ENCODE measurements around the gene RUFY2. TPM values are rescaled to one million over a fixed set of nuclear protein-coding genes. Genes with fewer than 3 reads are reported as not detected.

Gene RUFY2
- total and polyA plus RNA-seq, 2 donors (not counting 3 experiments of a cell fraction or from before 2014, with no cell fraction given), result 5.7 to 24.2 TPM

GRCh38 chr10:68397005-68397404 is 10.1 kb downstream of the RUFY2 start:
- dilution Hi-C loops (cut with MboI; ENCODE audit: extremely low pct_ligation_motif_present, low sequenced_read_pairs) (no loop called here), intact Hi-C loops (cut with micrococcal nuclease) (no loop called here)
- Histone ChIP-seq H3K9me1 (replicated peaks; ENCODE audit: control insufficient read depth, extremely low read depth, insufficient read depth, low read length) (no peaks in the 10 kb centered on the region), H3K36me3 (ENCODE audit: control insufficient read depth in 2 of 2, extremely low read depth in 1 of 2, insufficient read depth in 2 of 2, low read length in 2 of 2) (peaks cover 2 to 3% of the 10 kb centered on the region in 2 experiments), H4K20me1 (replicated peaks; ENCODE audit: control insufficient read depth, extremely low read depth, insufficient read depth, low read length) (no peaks in the 10 kb centered on the region), H3K79me2 (ENCODE audit: control insufficient read depth, insufficient read depth, low read length) (peaks cover 4% of the 10 kb centered on the region), H3K4me2 (ENCODE audit: insufficient read depth, low read length) (no peak overlapping the region), H3K4me3 (replicated peaks in 1 of 3; ENCODE audit: insufficient read depth in 1 of 3, low read depth in 1 of 3, low read length in 3 of 3) (no peak overlapping the region), H3K9ac (replicated peaks; ENCODE audit: extremely low read depth, insufficient read depth, low read length) (no peak overlapping the region), H3K27ac (ENCODE audit: insufficient read depth, low read depth, low read length) (no peak overlapping the region), H3K9me3 (replicated peaks; ENCODE audit: control insufficient read depth, insufficient read depth, low read length) (no peaks in the 10 kb centered on the region), H3K27me3 (ENCODE audit: control insufficient read depth in 2 of 2, insufficient read depth in 2 of 2, low read length in 2 of 2) (no peaks in the 10 kb centered on the region), H2AFZ (ENCODE audit: low read depth, low read length) (no peak overlapping the region), H3K4me1 (ENCODE audit: control insufficient read depth, extremely low read depth, insufficient read depth, low read length) (no peaks in the 10 kb centered on the region)
- FAIRE-seq (no peak), DNase-seq (ENCODE audit: low read depth, low spot score) (no peak)
- ChIA-PET CTCF (interaction anchor here (2.6 kb wide), 1 partner anchor 10 kb away, joined by 9 read pairs; the partner anchor contains the start of gene RUFY2), POLR2A (no interaction called here)
- no TSS peak for BruUV-seq (replicated peaks)
- TF ChIP-seq POLR2AphosphoS5 (IDR thresholded peaks at IDR 0.05; ENCODE audit: insufficient read depth, low read depth, low read length) (no peak), JUN (IDR thresholded peaks at IDR 0.05; ENCODE audit: borderline replicate concordance, insufficient read depth, insufficient read length, low read depth) (no peak), POLR2A (IDR thresholded peaks at IDR 0.05; ENCODE audit: low read depth, low read length) (no peak), MYC (IDR thresholded peaks at IDR 0.05; ENCODE audit: low read depth, low read length) (no peak), EZH2 (IDR thresholded peaks at IDR 0.05; ENCODE audit: borderline replicate concordance, low read depth, low read length, severe bottlenecking) (no peak), CTCF (IDR thresholded peaks at IDR 0.05; ENCODE audit: extremely low read depth in 1 of 2, insufficient read depth in 1 of 2, low read depth in 1 of 2, low read length in 2 of 2) (no peak), FOS (IDR thresholded peaks at IDR 0.05; ENCODE audit: borderline replicate concordance, insufficient read depth, low read length) (no peak), GATA2 (IDR thresholded peaks at IDR 0.05; ENCODE audit: insufficient read depth, insufficient read length, low read depth, low read length) (no peak)
- TF ChIP-seq, protein P1, sequence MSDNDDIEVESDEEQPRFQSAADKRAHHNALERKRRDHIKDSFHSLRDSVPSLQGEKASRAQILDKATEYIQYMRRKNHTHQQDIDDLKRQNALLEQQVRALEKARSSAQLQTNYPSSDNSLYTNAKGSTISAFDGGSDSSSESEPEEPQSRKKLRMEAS (IDR thresholded peaks at IDR 0.05; ENCODE audit: insufficient read depth, insufficient read length), result no peak

Data from endothelial cell of umbilical vein (primary cell).